GM18861 (cell line): ENCODE data around the gene ATP8A1.
"Not testable (repeated sequence)": the region's sequence is repeated elsewhere in the genome, so short reads cannot be mapped to it uniquely, and the experiment has no call there.

ENCODE experiments used
- ATAC-seq: cut with Tn5 transposase; IDR thresholded peaks from one replicate; pipeline ENCODE4 v1.9.1; 2021; ENCODE audit not compliant: unreplicated experiment

The ATP8A1 gene

DNA sequence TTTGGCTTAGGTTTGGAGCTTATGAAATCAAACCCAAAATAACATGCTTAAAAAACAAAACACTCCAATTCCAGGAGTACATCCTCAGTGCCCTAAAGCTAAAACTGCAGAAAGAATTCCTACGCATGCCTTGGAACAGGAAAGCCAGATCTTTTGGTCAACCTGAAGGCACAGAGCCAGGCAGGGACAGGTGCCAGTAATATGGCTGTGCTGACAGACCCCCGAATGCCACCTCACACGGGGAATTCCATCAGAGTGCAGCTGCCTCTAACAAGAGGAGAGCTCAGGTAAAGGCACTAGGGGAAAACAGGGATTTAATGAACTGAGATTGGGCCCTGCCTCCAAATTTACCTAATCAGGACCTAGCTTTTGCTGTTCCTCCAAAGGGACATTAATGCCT, 182.5 kb downstream of the ATP8A1 start:
- ATAC-seq: no peak

GRCh38 chr4:42473071-42473684, 183.7 kb downstream of the ATP8A1 start:
- ATAC-seq: no peak

- no peak for ATAC-seq
These were observed 185.0 kb downstream of the ATP8A1 start for GRCh38 chr4:42471896-42472295.

- ATAC-seq: no peak
These were observed 186.9 kb downstream of the ATP8A1 start for GRCh38 chr4:42470023-42470422.

DNA sequence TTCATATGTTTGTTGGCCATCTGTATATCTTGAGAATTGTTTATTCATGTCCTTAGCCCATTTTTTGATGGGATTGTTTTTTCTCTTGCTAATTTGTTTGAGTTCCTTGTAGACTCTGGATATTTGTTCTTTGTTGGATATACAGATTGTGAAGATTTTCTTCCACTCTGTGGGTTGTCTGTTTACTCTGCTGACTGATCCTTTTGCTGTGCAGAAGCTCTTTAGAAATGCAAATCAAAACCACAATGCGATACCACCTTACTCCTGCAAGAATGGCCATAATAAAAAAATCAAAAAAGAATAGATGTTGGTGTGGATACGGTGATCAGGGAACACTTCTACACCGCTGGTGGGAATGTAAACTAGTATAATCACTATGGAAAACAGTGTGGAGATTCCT, 189.1 kb downstream of the ATP8A1 start:
- ATAC-seq: not testable (repeated sequence)

- ATAC-seq: no peak
These were observed 190.5 kb downstream of the ATP8A1 start for GRCh38 chr4:42466273-42466844.

DNA sequence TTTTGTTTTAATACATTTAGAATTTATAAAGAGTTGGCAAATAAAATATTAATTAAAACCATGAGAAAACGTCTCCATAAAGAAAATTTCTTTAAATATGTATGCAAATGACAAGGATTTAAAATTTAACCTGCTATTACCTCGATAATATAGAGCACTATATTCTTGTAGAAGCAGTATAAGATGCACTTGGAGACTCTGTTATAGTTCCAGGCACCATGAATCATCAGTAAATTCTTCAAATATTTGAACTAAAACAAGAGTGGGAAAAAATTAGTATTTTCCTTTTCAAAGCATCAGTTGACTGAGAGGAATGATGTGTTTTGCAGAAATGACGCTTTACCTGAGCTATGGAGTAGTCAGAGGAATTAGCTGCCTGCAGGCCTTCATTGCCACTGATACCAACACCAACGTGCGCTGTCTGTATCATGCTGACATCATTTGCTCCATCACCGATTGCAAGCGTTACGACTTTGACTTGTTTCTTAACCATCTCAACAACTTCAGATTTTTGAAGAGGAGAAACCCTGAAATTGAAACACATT, 192.3 kb downstream of the ATP8A1 start:
- no peak for ATAC-seq

GRCh38 chr4:42461216-42461615, 195.7 kb downstream of the ATP8A1 start:
- ATAC-seq: not testable (repeated sequence)

- ATAC-seq: peak; percentile 100
These were observed 196.9 kb downstream of the ATP8A1 start for GRCh38 chr4:42460043-42460442.

DNA sequence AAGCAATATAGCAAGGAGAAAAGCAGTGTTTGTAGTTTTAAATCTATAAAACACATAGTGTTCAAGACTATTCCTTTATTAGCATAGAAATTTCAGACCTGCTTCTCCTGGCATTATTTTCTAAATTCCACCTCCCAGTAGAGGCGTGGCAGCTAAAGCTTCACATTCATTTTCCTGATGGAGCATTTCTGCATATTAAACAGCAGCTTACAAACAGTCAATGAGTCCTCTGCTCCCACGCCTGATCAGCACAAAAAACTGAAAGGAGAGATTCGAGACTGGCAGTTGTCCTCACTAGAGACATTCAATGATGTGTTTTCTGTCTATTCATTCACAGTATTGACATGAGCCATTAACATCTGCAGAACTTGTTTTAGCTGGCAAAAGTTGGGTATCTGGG, 198.2 kb downstream of the ATP8A1 start:
- no peak for ATAC-seq

DNA sequence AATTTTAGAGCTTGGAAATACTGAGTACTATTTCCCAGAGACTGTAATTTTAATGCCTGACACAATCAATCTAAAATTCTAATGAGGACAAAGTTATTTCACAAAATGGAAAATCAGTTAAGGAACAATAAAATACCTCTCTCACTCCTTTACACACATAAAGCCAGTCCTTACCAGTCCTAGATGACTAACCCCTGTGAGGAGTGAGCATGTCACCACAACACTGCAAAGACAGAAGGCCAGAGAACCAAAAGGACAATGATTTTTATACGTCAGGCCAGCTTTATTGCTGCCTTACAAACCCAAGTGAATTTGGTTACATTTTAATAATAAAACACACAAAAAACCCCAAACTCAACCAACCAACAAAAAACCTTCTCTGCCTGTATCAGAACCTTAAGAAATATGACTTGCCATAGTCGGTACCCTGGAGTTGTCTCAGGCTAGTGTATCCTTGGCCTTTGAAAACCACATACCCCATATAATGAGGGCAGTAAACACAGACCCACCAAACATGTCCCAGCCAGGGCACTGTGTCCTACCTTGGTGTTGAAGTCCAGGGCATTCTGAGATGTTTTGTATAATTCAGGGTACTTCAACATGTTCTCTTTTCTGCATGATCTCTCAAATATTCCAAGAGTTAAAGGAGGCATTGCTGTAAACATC, 202.0 kb downstream of the ATP8A1 start:
- ATAC-seq: no peak

DNA sequence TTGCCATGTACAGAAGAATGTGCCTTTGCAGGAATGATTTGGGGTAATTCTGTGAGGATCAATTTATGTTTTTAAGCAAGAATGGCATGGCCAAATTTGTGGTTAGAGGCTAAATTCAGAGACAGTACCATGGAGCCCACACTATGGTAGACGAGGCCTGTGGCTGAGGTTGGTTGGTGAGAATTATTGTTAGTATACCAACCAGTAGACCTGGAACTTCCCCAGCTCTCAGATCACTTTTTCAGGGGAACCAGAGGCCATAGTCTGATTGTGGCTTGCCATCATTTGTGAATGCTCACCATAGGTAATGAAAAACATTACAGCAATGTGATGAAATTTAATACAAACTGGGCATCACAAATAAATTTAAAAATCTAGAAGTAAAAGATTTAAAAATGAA, 203.3 kb downstream of the ATP8A1 start:
- ATAC-seq: peak; percentile 76

- ATAC-seq: no peak
These were observed 204.1 kb downstream of the ATP8A1 start for GRCh38 chr4:42452823-42453222.

DNA sequence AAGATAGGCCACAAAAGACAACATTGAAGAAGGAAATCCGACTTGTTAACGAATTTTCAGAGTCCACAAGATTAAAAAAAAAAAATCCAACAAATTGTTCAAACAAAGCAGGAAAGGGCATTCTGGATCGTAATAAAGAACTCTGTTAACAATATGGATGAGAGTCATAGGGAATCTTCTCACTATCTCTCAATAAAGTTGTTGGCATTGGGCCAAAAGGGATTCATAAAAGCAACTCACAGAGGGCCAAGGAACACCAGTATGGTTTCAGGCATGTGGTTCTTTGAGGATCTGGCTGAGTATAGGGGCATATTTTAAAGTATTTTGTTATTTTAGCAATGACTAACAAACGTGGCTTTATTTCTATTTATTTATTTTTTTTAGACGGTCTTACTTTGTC, 210.1 kb downstream of the ATP8A1 start:
- no peak for ATAC-seq

DNA sequence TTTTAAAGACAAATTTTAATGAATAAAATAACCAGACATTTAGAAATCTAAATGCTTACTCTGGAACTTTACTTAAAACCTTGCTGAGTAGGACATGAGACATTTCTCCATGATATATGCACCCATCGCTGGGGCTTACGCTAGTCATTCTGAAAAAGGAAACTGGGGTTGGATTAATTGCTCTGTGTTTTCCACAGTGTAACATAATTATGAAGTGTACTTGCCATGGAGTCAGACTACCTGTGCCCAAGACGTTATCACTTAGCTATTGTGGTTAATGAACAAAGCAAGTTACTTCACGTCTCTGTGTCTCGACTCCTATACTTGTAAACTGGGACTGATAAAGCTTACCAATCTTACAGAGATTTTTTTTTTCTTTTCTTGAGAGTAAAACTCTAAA, 211.9 kb downstream of the ATP8A1 start:
- no peak for ATAC-seq

- ATAC-seq: no peak
These were observed 214.3 kb downstream of the ATP8A1 start for GRCh38 chr4:42442601-42443000.

DNA sequence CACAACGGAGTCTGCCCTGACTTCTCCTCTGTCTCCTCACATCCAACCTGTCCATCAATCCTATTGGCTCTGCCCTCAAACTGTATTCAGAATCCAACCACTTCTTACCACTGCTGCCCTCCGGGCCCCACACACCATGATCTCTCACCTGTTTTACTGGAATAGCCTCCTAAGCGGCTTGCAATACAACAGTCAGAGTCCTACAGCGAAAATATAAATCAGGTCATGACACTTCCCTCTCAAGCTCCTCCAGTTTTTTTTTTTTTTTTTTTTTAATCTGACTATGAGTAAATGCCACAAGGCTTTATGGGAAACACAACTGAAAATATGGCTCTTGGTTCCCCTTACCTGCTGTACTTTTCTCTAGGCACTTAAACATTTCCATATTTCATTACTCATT, 216.8 kb downstream of the ATP8A1 start:
- ATAC-seq: no peak

DNA sequence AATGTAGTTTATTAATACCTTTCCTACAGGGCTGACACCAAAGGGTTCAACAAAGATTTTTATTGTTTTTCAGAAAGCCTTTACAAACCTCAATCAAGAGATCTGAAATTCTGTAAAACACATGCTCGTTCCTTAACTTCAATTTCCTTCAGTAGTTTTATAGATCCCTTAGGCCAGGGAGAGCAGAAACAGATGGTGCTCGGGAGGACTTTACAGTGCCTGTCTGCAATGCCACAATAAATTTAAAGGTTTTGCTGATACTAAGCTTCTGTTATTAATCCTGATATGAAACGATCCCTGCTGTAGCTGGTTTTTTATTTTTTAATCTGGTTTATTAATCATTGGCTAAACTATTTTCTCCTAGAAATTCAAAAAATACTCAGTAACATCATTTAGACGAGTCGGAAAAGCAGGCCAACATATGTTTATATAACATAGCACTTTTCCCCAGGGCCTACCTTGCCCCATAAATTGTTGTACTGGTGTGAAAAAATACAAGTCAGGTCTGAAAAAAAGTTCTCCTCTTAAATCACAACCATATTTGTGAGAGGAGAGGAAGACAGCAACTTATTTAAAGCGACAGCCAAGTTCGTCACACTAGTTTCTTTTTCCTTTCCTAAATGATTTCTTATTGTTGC, 219.9 kb downstream of the ATP8A1 start:
- no peak for ATAC-seq

- no peak for ATAC-seq
These were observed 228.9 kb downstream of the ATP8A1 start for GRCh38 chr4:42428036-42428435.

- no peak for ATAC-seq
These were observed 231.5 kb downstream of the ATP8A1 start for GRCh38 chr4:42425146-42426065.

GRCh38 chr4:42420140-42420539, 236.8 kb downstream of the ATP8A1 start:
- no peak for ATAC-seq
